SU-DHL-6 (cell line): ENCODE results near the gene DNAH7.

Experiments used
- CTCF ChIP-seq: fragments of 200-600 bp; sonication (generic); IDR thresholded peaks from one replicate; pipeline ENCODE4 v1.5.1; 2017; ENCODE audit warnings: antibody characterized with exemption, mild to moderate bottlenecking, low read length, moderate library complexity; ENCODE audit not compliant: insufficient read depth, poor library complexity, severe bottlenecking
- EZH2phosphoT487 ChIP-seq: fragments of 200-600 bp; sonication (generic), shearing (Covaris generic); conservative IDR thresholded peaks from 2 replicates; pipeline ENCODE4 v1.6.1; 2018; ENCODE audit warnings: mild to moderate bottlenecking, antibody characterized with exemption, low read length, moderate library complexity, mixed read lengths

GRCh38 chr2:195759877-195760276 is 308.8 kb downstream of the DNAH7 start:
- TF ChIP-seq CTCF, result no peak
- TF ChIP-seq EZH2phosphoT487, result no peak
